ENCODE measurements around the gene DTNB. TPM values are rescaled to one million over a fixed set of nuclear protein-coding genes. Genes with fewer than 3 reads are reported as not detected.
A peak's percentile ranks its signal among the peaks of the same experiment; 100 is the strongest.
"Not testable (repeated sequence)": the region's sequence is repeated elsewhere in the genome, so short reads cannot be mapped to it uniquely, and the experiment has no call there.

The DTNB gene
- total RNA-seq, 8 experiments from 2014 or later: 16.9 to 85.0 (median 25.3) TPM

- H3K27ac ChIP-seq: no peak overlapping the region
- H3K4me1 ChIP-seq (replicated peaks in 1 of 2): peaks cover 0 to 2% of the 10 kb centered on the region in 2 donors
- no peak overlapping the region for H3K4me3 ChIP-seq
- peak in 3 of 8 experiments; percentile 9 to 23 (median 12) for ATAC-seq (replicated peaks in 6 of 8)
- in situ Hi-C loops (cut with MboI; ENCODE audit: low pct_unique_long_range_greater_than_20kb in 2 of 9, low sequenced_read_pairs in 9 of 9, unreplicated experiment in 9 of 9): loop anchor here in 2 of 9 experiments (10.0 to 25.0 kb wide), 2 partner anchors 47 to 94 kb away; no protein-coding TSS in a partner anchor
- WGBS, 10 experiments: 74 to 100% (median 92%) methylated on average over 1 to 7 of the region's 7 CpGs
Measured at GRCh38 chr2:25617948-25618646, 55.3 kb downstream of the DTNB start.

GRCh38 chr2:25615920-25616319 is 57.5 kb downstream of the DTNB start:
- no peak for ATAC-seq (replicated peaks in 6 of 8)
- no peak overlapping the region for H3K27ac ChIP-seq
- H3K4me1 ChIP-seq (replicated peaks in 1 of 2): peaks cover 0 to 2% of the 10 kb centered on the region in 2 donors
- H3K4me3 ChIP-seq: no peak overlapping the region
- in situ Hi-C loops (cut with MboI; ENCODE audit: low pct_unique_long_range_greater_than_20kb in 2 of 9, low sequenced_read_pairs in 9 of 9, unreplicated experiment in 9 of 9): loop anchor here in 2 of 9 experiments (10.0 to 25.0 kb wide), 2 partner anchors 49 to 96 kb away; no protein-coding TSS in a partner anchor

- H3K27ac ChIP-seq: no peak overlapping the region
- in situ Hi-C loops (cut with MboI; ENCODE audit: low pct_unique_long_range_greater_than_20kb in 2 of 9, low sequenced_read_pairs in 9 of 9, unreplicated experiment in 9 of 9): loop anchor here in 2 of 9 experiments (10.0 to 25.0 kb wide), 2 partner anchors 49 to 97 kb away; no protein-coding TSS in a partner anchor
Measured at GRCh38 chr2:25615386-25615785, 58.0 kb downstream of the DTNB start.

GRCh38 chr2:25614711-25615110 is 58.7 kb downstream of the DTNB start:
- Histone ChIP-seq H3K27ac (no peak overlapping the region), H3K4me1 (replicated peaks in 1 of 2) (peaks cover 0 to 2% of the 10 kb centered on the region in 2 donors), H3K4me3 (no peak overlapping the region)
- in situ Hi-C loops (cut with MboI; ENCODE audit: low pct_unique_long_range_greater_than_20kb in 2 of 9, low sequenced_read_pairs in 9 of 9, unreplicated experiment in 9 of 9): loop anchor here in 2 of 9 experiments (10.0 to 25.0 kb wide), 2 partner anchors 50 to 98 kb away; no protein-coding TSS in a partner anchor
- 43 to 100% (median 93%) methylated on average over 2 to 8 of the region's 8 CpGs for WGBS, 10 experiments
- no peak for ATAC-seq (replicated peaks in 6 of 8)

More at GRCh38 chr2:25615386-25615785, 58.0 kb downstream of the DTNB start:
- H3K4me3 ChIP-seq: no peak overlapping the region
- H3K4me1 ChIP-seq (replicated peaks in 1 of 2): peaks cover 0 to 2% of the 10 kb centered on the region in 2 donors
- ATAC-seq (replicated peaks in 6 of 8): no peak
- WGBS, 10 experiments: 30 to 100% (median 78%) methylated on average over 1 to 5 of the region's 5 CpGs; no CpG with 5 or more reads in 2 of the 10 experiments

- H3K4me1 ChIP-seq (replicated peaks in 1 of 2): peaks cover 0 to 4% of the 10 kb centered on the region in 2 donors
- H3K4me3 ChIP-seq: no peak overlapping the region
- in situ Hi-C loops (cut with MboI; ENCODE audit: low pct_unique_long_range_greater_than_20kb in 2 of 9, low sequenced_read_pairs in 9 of 9, unreplicated experiment in 9 of 9): loop anchor here in 1 of 9 experiments (25.0 kb wide), 1 partner anchor 104 kb away; no protein-coding TSS in a partner anchor
- no peak for ATAC-seq (replicated peaks in 6 of 8)
- H3K27ac ChIP-seq: no peak overlapping the region
Measured at GRCh38 chr2:25608718-25609117, 64.7 kb downstream of the DTNB start.

- H3K4me1 ChIP-seq (replicated peaks in 1 of 2): peaks cover 0 to 4% of the 10 kb centered on the region in 2 donors
- in situ Hi-C loops (cut with MboI; ENCODE audit: low pct_unique_long_range_greater_than_20kb in 2 of 9, low sequenced_read_pairs in 9 of 9, unreplicated experiment in 9 of 9): loop anchor here in 1 of 9 experiments (25.0 kb wide), 1 partner anchor 105 kb away; no protein-coding TSS in a partner anchor
- H3K27ac ChIP-seq: no peak overlapping the region
- no peak overlapping the region for H3K4me3 ChIP-seq
- 17 to 83% (median 50%) methylated on average over 1 of the region's 1 CpG; no CpG with 5 or more reads in 1 of the 10 experiments for WGBS, 10 experiments
- peak in 3 of 8 experiments; percentile 33 to 36 (median 33) for ATAC-seq (replicated peaks in 6 of 8)
Measured at GRCh38 chr2:25606892-25607291, 66.5 kb downstream of the DTNB start.

GRCh38 chr2:25602333-25602723 is 71.0 kb downstream of the DTNB start:
- no peak for ATAC-seq (replicated peaks in 6 of 8)
- no peaks in the 10 kb centered on the region for H3K4me1 ChIP-seq (replicated peaks in 1 of 2)
- no peak overlapping the region for H3K27ac ChIP-seq
- in situ Hi-C loops (cut with MboI; ENCODE audit: low pct_unique_long_range_greater_than_20kb in 2 of 9, low sequenced_read_pairs in 9 of 9, unreplicated experiment in 9 of 9): loop anchor here in 1 of 9 experiments (25.0 kb wide), 1 partner anchor 110 kb away; no protein-coding TSS in a partner anchor
- no peak overlapping the region for H3K4me3 ChIP-seq

- not testable (repeated sequence) for H3K27ac ChIP-seq; H3K4me3 ChIP-seq; H3K4me1 ChIP-seq (replicated peaks in 1 of 2); ATAC-seq (replicated peaks in 6 of 8)
- in situ Hi-C loops (cut with MboI; ENCODE audit: low pct_unique_long_range_greater_than_20kb in 2 of 9, low sequenced_read_pairs in 9 of 9, unreplicated experiment in 9 of 9): loop anchor here in 1 of 9 experiments (25.0 kb wide), 1 partner anchor 110 kb away; no protein-coding TSS in a partner anchor
- 60 to 100% (median 98%) methylated on average over 1 to 3 of the region's 9 CpGs; no CpG with 5 or more reads in 4 of the 10 experiments for WGBS, 10 experiments
Measured at GRCh38 chr2:25601711-25602332, 71.6 kb downstream of the DTNB start.

- Histone ChIP-seq H3K4me1 (replicated peaks in 1 of 2) (no peaks in the 10 kb centered on the region), H3K27ac (no peak overlapping the region), H3K4me3 (no peak overlapping the region)
- 90 to 100% (median 94%) methylated on average over 2 to 4 of the region's 4 CpGs for WGBS, 10 experiments
- in situ Hi-C loops (cut with MboI; ENCODE audit: low pct_unique_long_range_greater_than_20kb in 2 of 9, low sequenced_read_pairs in 9 of 9, unreplicated experiment in 9 of 9): no loop called here
- no peak for ATAC-seq (replicated peaks in 6 of 8)
Measured at GRCh38 chr2:25598911-25599310, 74.5 kb downstream of the DTNB start.

- ATAC-seq (replicated peaks in 6 of 8): no peak
- WGBS, 10 experiments: 90 to 100% (median 100%) methylated on average over 1 to 2 of the region's 2 CpGs; no CpG with 5 or more reads in 2 of the 10 experiments
- no peak overlapping the region for H3K27ac ChIP-seq
- no peak overlapping the region for H3K4me3 ChIP-seq
- in situ Hi-C loops (cut with MboI; ENCODE audit: low pct_unique_long_range_greater_than_20kb in 2 of 9, low sequenced_read_pairs in 9 of 9, unreplicated experiment in 9 of 9): no loop called here
- no peaks in the 10 kb centered on the region for H3K4me1 ChIP-seq (replicated peaks in 1 of 2)
Measured at GRCh38 chr2:25598332-25598731, 75.0 kb downstream of the DTNB start.

GRCh38 chr2:25597881-25598280 is 75.5 kb downstream of the DTNB start:
- no peak overlapping the region for H3K27ac ChIP-seq
- H3K4me1 ChIP-seq (replicated peaks in 1 of 2): no peaks in the 10 kb centered on the region
- 83 to 100% (median 100%) methylated on average over 1 to 2 of the region's 2 CpGs; no CpG with 5 or more reads in 2 of the 10 experiments for WGBS, 10 experiments
- in situ Hi-C loops (cut with MboI; ENCODE audit: low pct_unique_long_range_greater_than_20kb in 2 of 9, low sequenced_read_pairs in 9 of 9, unreplicated experiment in 9 of 9): no loop called here
- no peak for ATAC-seq (replicated peaks in 6 of 8)
- no peak overlapping the region for H3K4me3 ChIP-seq

- 45 to 100% (median 87%) methylated on average over 1 of the region's 1 CpG; no CpG with 5 or more reads in 2 of the 10 experiments for WGBS, 10 experiments
- peak in 1 of 8 experiments; percentile 44 for ATAC-seq (replicated peaks in 6 of 8)
- Histone ChIP-seq H3K4me1 (replicated peaks in 1 of 2) (no peaks in the 10 kb centered on the region), H3K27ac (no peak overlapping the region), H3K4me3 (no peak overlapping the region)
- in situ Hi-C loops (cut with MboI; ENCODE audit: low pct_unique_long_range_greater_than_20kb in 2 of 9, low sequenced_read_pairs in 9 of 9, unreplicated experiment in 9 of 9): no loop called here
Measured at GRCh38 chr2:25596516-25597244, 76.7 kb downstream of the DTNB start.

GRCh38 chr2:25595393-25595792 is 78.0 kb downstream of the DTNB start:
- 80 to 100% (median 94%) methylated on average over 1 to 6 of the region's 6 CpGs; no CpG with 5 or more reads in 2 of the 10 experiments for WGBS, 10 experiments
- ATAC-seq (replicated peaks in 6 of 8): no peak
- Histone ChIP-seq H3K4me3 (no peak overlapping the region), H3K4me1 (replicated peaks in 1 of 2) (no peaks in the 10 kb centered on the region), H3K27ac (no peak overlapping the region)
- in situ Hi-C loops (cut with MboI; ENCODE audit: low pct_unique_long_range_greater_than_20kb in 2 of 9, low sequenced_read_pairs in 9 of 9, unreplicated experiment in 9 of 9): no loop called here
